KG1 (cell line): ENCODE results near the gene CEP131.
A peak's percentile ranks its signal among the peaks of the same experiment; 100 is the strongest.
"Not testable (repeated sequence)": the region's sequence is repeated elsewhere in the genome, so short reads cannot be mapped to it uniquely, and the experiment has no call there.

ENCODE experiments used
- DNase-seq: peaks from one replicate; lab custom pipeline; 2025; lab: John Stamatoyannopoulos, UW

The CEP131 gene

GRCh38 chr17:81152288-81152828 is 70.4 kb downstream of the CEP131 start:
- DNase-seq = no peak

GRCh38 chr17:81151278-81151677 is 71.5 kb downstream of the CEP131 start:
- no peak for DNase-seq

GRCh38 chr17:81150377-81151077 is 72.2 kb downstream of the CEP131 start:
- DNase-seq = no peak

GRCh38 chr17:81148986-81149533 is 73.7 kb downstream of the CEP131 start:
- no peak for DNase-seq

- no peak for DNase-seq
Observed at GRCh38 chr17:81148571-81148970, 74.2 kb downstream of the CEP131 start.

GRCh38 chr17:81147701-81148100 is 75.1 kb downstream of the CEP131 start:
- DNase-seq = no peak

- DNase-seq = not testable (repeated sequence)
Observed at GRCh38 chr17:81146208-81146607, 76.6 kb downstream of the CEP131 start.

GRCh38 chr17:81144423-81144781 is 78.4 kb downstream of the CEP131 start:
- no peak for DNase-seq

- no peak for DNase-seq
Observed at GRCh38 chr17:81143717-81144422, 78.9 kb downstream of the CEP131 start.

GRCh38 chr17:81143200-81143527 is 79.6 kb downstream of the CEP131 start:
- no peak for DNase-seq

- DNase-seq = peak; percentile 20
Observed at GRCh38 chr17:81142301-81143199, 80.2 kb downstream of the CEP131 start.

GRCh38 chr17:81140695-81141094 is 82.1 kb downstream of the CEP131 start:
- no peak for DNase-seq

- no peak for DNase-seq
Observed at GRCh38 chr17:81140018-81140417, 82.7 kb downstream of the CEP131 start.
